SK-N-SH treated with all-trans-retinoic acid at 6 μM for 48 hours (cell line): ENCODE results near the gene NUP98.

ENCODE experiments used
- ATAC-seq: fragments of 200-7000 bp; cut with Tn5 transposase; 3 replicates; pipeline ENCODE4 v1.9.1; 2020; ENCODE audit warnings: mild to moderate bottlenecking, moderate library complexity
- ARNTL ChIP-seq: fragments of 450-650 bp; formaldehyde crosslinking; IDR thresholded peaks from 2 replicates; pipeline ENCODE4 v1.5.0; 2020; ENCODE audit warnings: low read depth, mild to moderate bottlenecking, moderate library complexity, borderline replicate concordance
- BACH2 ChIP-seq: fragments of 250-450 bp; sonication (Bioruptor Pico); IDR thresholded peaks from 2 replicates; pipeline ENCODE4 v1.9.0; 2021; ENCODE audit warnings: mild to moderate bottlenecking, borderline replicate concordance
- CSDC2 ChIP-seq: fragments of 250-450 bp; sonication (Bioruptor Pico); IDR thresholded peaks from 2 replicates; pipeline ENCODE4 v1.5.0; 2020; ENCODE audit warnings: mild to moderate bottlenecking, moderate library complexity
- CSRNP3 ChIP-seq: fragments of 250-450 bp; sonication (Bioruptor Pico); IDR thresholded peaks from 2 replicates; pipeline ENCODE4 v1.5.1; 2021; ENCODE audit warnings: mild to moderate bottlenecking, moderate library complexity
- ESRRG ChIP-seq: fragments of 250-450 bp; sonication (Bioruptor Pico); IDR thresholded peaks from 2 replicates; pipeline ENCODE4 v1.6.1; 2021; ENCODE audit warnings: mild to moderate bottlenecking
- GLIS3 ChIP-seq: fragments of 250-450 bp; sonication (Bioruptor Pico); IDR thresholded peaks from 2 replicates; pipeline ENCODE4 v1.5.0; 2020; ENCODE audit warnings: mild to moderate bottlenecking, moderate library complexity
- ISL1 ChIP-seq: fragments of 250-450 bp; sonication (Bioruptor Pico); IDR thresholded peaks from 2 replicates; pipeline ENCODE4 v2.1.2; 2022; ENCODE audit warnings: mild to moderate bottlenecking, moderate library complexity
- OSR1 ChIP-seq: fragments of 250-450 bp; sonication (Bioruptor Pico); IDR thresholded peaks from 2 replicates; pipeline ENCODE4 v1.8.0; 2022; ENCODE audit warnings: moderate library complexity, mild to moderate bottlenecking, inconsistent platforms
- PPARA ChIP-seq: fragments of 250-450 bp; sonication (Bioruptor Pico); IDR thresholded peaks from 2 replicates; pipeline ENCODE4 v1.5.0; 2020; ENCODE audit warnings: mild to moderate bottlenecking, borderline replicate concordance
- RARB ChIP-seq: fragments of 250-450 bp; sonication (Bioruptor Pico); IDR thresholded peaks from 2 replicates; pipeline ENCODE4 v1.8.0; 2021; ENCODE audit warnings: mild to moderate bottlenecking, moderate library complexity
- SNAI2 ChIP-seq: fragments of 250-450 bp; sonication (Bioruptor Pico); IDR thresholded peaks from 2 replicates; pipeline ENCODE4 v1.5.0; 2020; ENCODE audit warnings: mild to moderate bottlenecking, moderate library complexity
- TCF4 ChIP-seq: fragments of 250-450 bp; sonication (Bioruptor Pico); IDR thresholded peaks from 2 replicates; pipeline ENCODE4 v1.8.0; 2021; ENCODE audit warnings: mild to moderate bottlenecking, moderate library complexity, borderline replicate concordance
- TOX ChIP-seq: fragments of 250-450 bp; sonication (Bioruptor Pico); IDR thresholded peaks from 2 replicates; pipeline ENCODE4 v1.8.0; 2021; ENCODE audit warnings: mild to moderate bottlenecking, moderate library complexity, borderline replicate concordance
- ZC3H10 ChIP-seq: fragments of 250-450 bp; sonication (Bioruptor Pico); IDR thresholded peaks from 2 replicates; pipeline ENCODE4 v1.5.1; 2021; ENCODE audit warnings: mild to moderate bottlenecking, moderate library complexity
- ZFP3 ChIP-seq: fragments of 250-450 bp; sonication (Bioruptor Pico); IDR thresholded peaks from 2 replicates; pipeline ENCODE4 v1.5.0; 2020; ENCODE audit warnings: mild to moderate bottlenecking, moderate library complexity
- ZFP30 ChIP-seq: fragments of 450-650 bp; formaldehyde crosslinking; IDR thresholded peaks from 2 replicates; pipeline ENCODE4 v1.5.0; 2022; ENCODE audit warnings: mild to moderate bottlenecking, moderate library complexity
- ZNF565 ChIP-seq: fragments of 450-650 bp; formaldehyde crosslinking; conservative IDR thresholded peaks from 2 replicates; pipeline ENCODE4 v1.5.0; 2020; ENCODE audit warnings: low read depth, mild to moderate bottlenecking, moderate library complexity
- ZNF8 ChIP-seq: fragments of 450-650 bp; formaldehyde crosslinking; IDR thresholded peaks from 2 replicates; pipeline ENCODE4 v1.5.0; 2020; ENCODE audit warnings: mild to moderate bottlenecking, moderate library complexity
- TF ChIP-seq, protein P1 (sequence below): fragments of 250-450 bp; sonication (Bioruptor Pico); IDR thresholded peaks from 2 replicates; pipeline ENCODE4 v1.5.1; 2020; ENCODE audit warnings: low read depth, mild to moderate bottlenecking, moderate library complexity
- TF ChIP-seq, protein P2 (sequence below): fragments of 250-450 bp; sonication (Bioruptor Pico); IDR thresholded peaks from 2 replicates; pipeline ENCODE4 v1.5.0; 2020; ENCODE audit warnings: mild to moderate bottlenecking, moderate library complexity
- TF ChIP-seq, protein P3 (sequence below): fragments of 250-450 bp; sonication (Bioruptor Pico); IDR thresholded peaks from 2 replicates; pipeline ENCODE4 v1.8.0; 2020; ENCODE audit warnings: mild to moderate bottlenecking, moderate library complexity, borderline replicate concordance
- TF ChIP-seq, protein P4 (sequence below): fragments of 250-450 bp; sonication (Bioruptor Pico); IDR thresholded peaks from 2 replicates; pipeline ENCODE4 v1.8.0; 2021; ENCODE audit warnings: low read depth, mild to moderate bottlenecking, moderate library complexity, borderline replicate concordance

Gene NUP98

DNA sequence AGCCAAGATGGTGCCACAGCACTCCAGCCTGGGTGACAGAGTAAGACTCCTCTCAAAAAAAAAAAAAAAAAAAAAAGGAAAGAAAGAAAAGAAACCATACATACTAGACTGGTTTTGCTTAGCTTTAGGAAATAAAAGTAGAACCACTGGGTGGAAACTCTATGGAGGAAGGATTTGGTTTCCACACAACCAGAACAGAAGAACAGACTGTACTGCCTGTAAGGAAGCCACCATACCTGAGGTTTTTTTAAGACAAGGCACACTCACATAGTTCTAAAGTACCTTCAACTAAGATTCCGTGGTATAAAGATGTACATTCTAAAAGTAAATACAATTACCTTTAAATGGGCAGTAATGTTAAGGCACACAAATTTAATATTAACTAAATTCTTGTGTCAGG is 58.6 kb downstream of the NUP98 start:
- no peak for ATAC-seq

DNA sequence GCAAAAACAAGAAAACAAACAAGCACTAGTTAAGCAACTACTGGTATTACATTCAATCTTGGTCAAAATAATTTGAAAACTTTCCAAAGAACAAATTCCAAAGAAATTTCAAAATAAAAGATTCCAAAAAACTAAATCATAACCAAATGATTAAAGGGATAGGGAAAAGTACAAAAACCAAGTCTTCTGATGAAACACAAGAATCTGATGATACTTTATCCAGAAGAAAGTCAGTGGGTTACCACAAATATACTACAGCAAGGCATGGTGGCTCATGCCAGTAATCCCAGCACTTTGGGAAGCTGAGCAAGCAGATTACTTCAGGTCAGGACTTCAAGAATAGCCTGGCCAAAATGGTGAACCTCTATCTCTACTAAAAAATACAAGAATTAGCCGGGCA is 59.1 kb downstream of the NUP98 start:
- ATAC-seq = no peak
- TF ChIP-seq ZNF8 (CRISPR knock-in tag) (no peak), ZFP30 (no peak), OSR1 (CRISPR knock-in tag) (no peak), ZNF565 (CRISPR knock-in tag) (no peak), CSRNP3 (CRISPR knock-in tag) (no peak), CSDC2 (CRISPR knock-in tag) (no peak), GLIS3 (no peak), ZFP3 (no peak), PPARA (CRISPR knock-in tag) (no peak), BACH2 (no peak), TOX (no peak), RARB (CRISPR knock-in tag) (no peak), ARNTL (CRISPR knock-in tag) (no peak), TCF4 (CRISPR knock-in tag) (no peak)
- TF ChIP-seq, protein P1, sequence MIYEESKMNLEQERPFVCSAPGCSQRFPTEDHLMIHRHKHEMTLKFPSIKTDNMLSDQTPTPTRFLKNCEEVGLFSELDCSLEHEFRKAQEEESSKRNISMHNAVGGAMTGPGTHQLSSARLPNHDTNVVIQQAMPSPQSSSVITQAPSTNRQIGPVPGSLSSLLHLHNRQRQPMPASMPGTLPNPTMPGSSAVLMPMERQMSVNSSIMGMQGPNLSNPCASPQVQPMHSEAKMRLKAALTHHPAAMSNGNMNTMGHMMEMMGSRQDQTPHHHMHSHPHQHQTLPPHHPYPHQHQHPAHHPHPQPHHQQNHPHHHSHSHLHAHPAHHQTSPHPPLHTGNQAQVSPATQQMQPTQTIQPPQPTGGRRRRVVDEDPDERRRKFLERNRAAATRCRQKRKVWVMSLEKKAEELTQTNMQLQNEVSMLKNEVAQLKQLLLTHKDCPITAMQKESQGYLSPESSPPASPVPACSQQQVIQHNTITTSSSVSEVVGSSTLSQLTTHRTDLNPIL (CRISPR knock-in tag) = no peak
- TF ChIP-seq, protein P2, sequence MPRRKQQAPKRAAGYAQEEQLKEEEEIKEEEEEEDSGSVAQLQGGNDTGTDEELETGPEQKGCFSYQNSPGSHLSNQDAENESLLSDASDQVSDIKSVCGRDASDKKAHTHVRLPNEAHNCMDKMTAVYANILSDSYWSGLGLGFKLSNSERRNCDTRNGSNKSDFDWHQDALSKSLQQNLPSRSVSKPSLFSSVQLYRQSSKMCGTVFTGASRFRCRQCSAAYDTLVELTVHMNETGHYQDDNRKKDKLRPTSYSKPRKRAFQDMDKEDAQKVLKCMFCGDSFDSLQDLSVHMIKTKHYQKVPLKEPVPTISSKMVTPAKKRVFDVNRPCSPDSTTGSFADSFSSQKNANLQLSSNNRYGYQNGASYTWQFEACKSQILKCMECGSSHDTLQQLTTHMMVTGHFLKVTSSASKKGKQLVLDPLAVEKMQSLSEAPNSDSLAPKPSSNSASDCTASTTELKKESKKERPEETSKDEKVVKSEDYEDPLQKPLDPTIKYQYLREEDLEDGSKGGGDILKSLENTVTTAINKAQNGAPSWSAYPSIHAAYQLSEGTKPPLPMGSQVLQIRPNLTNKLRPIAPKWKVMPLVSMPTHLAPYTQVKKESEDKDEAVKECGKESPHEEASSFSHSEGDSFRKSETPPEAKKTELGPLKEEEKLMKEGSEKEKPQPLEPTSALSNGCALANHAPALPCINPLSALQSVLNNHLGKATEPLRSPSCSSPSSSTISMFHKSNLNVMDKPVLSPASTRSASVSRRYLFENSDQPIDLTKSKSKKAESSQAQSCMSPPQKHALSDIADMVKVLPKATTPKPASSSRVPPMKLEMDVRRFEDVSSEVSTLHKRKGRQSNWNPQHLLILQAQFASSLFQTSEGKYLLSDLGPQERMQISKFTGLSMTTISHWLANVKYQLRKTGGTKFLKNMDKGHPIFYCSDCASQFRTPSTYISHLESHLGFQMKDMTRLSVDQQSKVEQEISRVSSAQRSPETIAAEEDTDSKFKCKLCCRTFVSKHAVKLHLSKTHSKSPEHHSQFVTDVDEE = no peak

More for the DNA sequence above, 58.6 kb downstream of the NUP98 start:
- no peak for TF ChIP-seq ZFP30
- TF ChIP-seq PPARA (CRISPR knock-in tag) = no peak
- no peak for TF ChIP-seq CSDC2 (CRISPR knock-in tag)
- no peak for TF ChIP-seq ISL1 (CRISPR knock-in tag)
- TF ChIP-seq ESRRG (CRISPR knock-in tag) = no peak
- TF ChIP-seq, protein P3, sequence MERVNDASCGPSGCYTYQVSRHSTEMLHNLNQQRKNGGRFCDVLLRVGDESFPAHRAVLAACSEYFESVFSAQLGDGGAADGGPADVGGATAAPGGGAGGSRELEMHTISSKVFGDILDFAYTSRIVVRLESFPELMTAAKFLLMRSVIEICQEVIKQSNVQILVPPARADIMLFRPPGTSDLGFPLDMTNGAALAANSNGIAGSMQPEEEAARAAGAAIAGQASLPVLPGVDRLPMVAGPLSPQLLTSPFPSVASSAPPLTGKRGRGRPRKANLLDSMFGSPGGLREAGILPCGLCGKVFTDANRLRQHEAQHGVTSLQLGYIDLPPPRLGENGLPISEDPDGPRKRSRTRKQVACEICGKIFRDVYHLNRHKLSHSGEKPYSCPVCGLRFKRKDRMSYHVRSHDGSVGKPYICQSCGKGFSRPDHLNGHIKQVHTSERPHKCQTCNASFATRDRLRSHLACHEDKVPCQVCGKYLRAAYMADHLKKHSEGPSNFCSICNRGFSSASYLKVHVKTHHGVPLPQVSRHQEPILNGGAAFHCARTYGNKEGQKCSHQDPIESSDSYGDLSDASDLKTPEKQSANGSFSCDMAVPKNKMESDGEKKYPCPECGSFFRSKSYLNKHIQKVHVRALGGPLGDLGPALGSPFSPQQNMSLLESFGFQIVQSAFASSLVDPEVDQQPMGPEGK = no peak
- TF ChIP-seq ZC3H10 (CRISPR knock-in tag) = no peak
- TF ChIP-seq ARNTL (CRISPR knock-in tag) = no peak
- TF ChIP-seq SNAI2 (CRISPR knock-in tag) = no peak
- no peak for TF ChIP-seq OSR1 (CRISPR knock-in tag)
- no peak for TF ChIP-seq CSRNP3 (CRISPR knock-in tag)
- TF ChIP-seq, all 23 proteins: peak for 0

GRCh38 chr11:3737386-3737933 is 59.9 kb downstream of the NUP98 start:
- no peak for TF ChIP-seq ZNF565 (CRISPR knock-in tag)
- TF ChIP-seq ZFP30 = no peak
- TF ChIP-seq ISL1 (CRISPR knock-in tag) = no peak
- no peak for TF ChIP-seq BACH2
- TF ChIP-seq, protein P3 = no peak
- TF ChIP-seq GLIS3 = no peak
- no peak for TF ChIP-seq CSDC2 (CRISPR knock-in tag)
- TF ChIP-seq SNAI2 (CRISPR knock-in tag) = no peak
- TF ChIP-seq CSRNP3 (CRISPR knock-in tag) = no peak
- TF ChIP-seq ZFP3 = no peak
- TF ChIP-seq, protein P4, sequence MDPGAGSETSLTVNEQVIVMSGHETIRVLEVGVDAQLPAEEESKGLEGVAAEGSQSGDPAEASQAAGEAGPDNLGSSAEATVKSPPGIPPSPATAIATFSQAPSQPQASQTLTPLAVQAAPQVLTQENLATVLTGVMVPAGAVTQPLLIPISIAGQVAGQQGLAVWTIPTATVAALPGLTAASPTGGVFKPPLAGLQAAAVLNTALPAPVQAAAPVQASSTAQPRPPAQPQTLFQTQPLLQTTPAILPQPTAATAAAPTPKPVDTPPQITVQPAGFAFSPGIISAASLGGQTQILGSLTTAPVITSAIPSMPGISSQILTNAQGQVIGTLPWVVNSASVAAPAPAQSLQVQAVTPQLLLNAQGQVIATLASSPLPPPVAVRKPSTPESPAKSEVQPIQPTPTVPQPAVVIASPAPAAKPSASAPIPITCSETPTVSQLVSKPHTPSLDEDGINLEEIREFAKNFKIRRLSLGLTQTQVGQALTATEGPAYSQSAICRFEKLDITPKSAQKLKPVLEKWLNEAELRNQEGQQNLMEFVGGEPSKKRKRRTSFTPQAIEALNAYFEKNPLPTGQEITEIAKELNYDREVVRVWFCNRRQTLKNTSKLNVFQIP (CRISPR knock-in tag) = no peak
- no peak for TF ChIP-seq ZNF8 (CRISPR knock-in tag)
- no peak for TF ChIP-seq TOX
- no peak for TF ChIP-seq ZC3H10 (CRISPR knock-in tag)
- ATAC-seq = no peak
